NOMO-1 treated with dmso at 0.1 percent for 144 hours (cell line): ENCODE data around the gene P3H1.

Source experiments
- DNase-seq: peaks from one replicate; lab custom pipeline; 2025; ENCODE audit not compliant: unreplicated experiment; lab: John Stamatoyannopoulos, UW

P3H1 gene

DNA sequence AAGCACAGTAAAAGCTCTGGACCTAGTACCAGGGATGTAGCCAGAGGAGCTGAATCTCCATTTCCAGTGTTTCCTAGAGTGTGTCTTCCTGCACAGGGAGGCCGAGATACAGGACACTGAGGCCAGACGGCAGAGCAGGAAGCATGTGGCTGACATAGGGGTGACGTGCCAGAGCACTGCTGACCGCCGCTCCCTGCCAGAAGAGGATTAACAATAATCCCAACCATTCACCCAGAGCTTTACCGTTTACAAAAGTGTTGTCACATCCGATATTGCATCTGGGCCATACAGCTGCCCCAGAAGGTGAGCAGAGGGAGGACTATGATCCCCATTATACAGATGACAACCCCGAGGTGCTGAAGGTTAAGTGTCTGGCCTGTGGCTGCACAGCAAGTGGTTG lies 21.0 kb downstream of the P3H1 start:
- no peak for DNase-seq

DNA sequence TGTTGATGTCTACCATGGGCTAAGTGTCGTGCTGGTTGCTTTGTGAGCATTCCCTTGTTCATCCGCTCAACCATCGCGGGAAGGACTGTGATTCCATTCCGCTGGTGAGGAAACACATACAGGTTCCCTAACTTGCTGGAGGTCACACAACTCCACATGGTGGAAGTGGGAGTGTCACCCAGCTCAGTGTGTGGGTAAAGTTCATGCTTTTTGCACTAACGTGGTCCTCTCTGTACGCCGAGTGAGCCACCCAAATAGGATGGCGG lies 22.7 kb downstream of the P3H1 start:
- DNase-seq: no peak

DNA sequence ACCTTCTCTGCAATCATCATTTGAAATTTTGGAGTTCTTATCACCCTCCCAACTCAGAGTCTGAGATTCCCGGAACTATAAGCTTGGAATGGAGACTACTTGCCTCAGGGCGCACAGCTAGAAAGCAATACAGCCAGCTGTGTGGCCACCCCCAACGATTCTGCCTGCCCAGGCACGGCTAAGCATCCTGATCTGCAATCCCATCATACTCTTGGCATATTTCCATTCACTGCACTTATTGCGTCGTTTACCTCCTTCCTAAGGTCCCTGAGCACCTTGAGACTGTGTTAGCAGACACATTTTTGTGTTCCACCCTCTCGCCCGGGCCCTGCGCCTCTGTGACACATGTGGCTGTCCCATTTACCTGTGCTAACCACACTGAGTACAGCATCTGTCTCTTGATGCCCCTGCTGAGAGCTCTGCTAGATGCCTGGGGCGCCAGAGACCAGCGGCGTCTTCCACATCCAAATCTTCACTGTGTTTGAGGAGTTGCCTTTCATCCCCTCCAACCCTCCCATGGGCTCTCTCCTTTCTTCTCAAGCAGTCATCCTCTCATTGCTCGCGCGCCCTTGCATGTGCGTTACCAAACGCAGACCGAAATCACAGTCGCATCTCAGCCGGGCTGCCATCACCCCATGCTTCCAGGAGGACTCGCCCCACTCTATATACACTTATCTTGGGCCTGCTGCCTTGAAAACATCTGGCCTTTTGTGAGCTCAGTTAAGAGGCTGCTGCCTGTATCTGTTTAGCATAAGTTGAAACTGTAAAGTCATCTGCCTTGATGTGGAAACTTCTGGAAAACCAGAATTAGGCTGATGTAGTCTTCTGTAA lies 23.3 kb downstream of the P3H1 start:
- DNase-seq: no peak

DNA sequence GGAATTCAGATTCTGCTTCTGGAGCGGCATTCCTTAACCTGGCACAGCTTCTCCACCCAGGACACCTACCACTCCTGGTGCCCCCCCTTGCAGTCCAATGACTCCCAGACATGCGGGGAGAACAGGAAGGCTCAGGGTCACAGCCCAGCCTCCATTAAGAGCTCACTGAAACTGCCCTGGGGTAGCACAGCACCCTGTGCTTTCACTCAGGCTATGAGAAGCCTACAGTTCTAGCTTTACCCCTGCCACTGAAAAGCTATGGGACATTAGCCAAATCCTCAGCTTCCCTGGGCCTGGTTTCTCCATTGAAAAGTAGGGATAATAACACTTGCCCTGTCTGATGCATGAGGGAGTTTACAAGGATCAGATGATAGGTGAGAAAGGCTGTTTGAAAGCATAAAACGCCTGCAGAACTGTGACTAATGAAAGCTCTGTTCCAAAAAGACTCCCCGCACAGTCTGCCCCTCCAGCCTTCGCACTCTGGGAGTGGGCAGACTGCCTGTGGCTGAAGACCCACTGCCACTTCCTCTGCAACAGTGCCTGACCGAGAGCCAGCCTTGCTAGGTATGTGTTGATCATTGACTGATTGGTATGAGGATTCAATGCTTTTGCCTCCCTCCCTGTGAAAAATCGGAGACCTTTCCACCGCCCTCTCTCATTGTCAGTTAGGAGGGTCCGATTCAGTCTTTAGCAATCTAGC lies 24.1 kb downstream of the P3H1 start:
- no peak for DNase-seq

DNA sequence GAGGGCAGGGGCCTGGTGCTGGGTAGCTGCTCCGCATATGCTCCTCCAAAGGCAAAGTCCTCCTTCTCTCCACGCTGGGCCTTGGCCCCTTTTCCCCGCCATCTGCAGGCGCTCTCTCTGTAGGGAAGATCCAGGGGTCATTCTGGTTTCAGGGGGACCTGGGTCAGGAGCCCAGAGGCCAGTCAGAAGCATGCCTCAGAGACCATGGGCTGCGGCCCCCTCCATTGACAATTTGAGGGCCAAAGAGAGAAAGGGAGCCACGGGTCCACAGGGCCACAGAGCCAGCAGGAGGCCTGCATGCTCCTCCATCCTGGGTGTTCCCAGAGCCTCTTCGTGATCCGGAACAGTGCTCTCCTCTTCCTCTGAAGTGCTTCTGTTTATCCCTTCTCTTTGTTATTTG lies 24.7 kb downstream of the P3H1 start:
- no peak for DNase-seq

DNA sequence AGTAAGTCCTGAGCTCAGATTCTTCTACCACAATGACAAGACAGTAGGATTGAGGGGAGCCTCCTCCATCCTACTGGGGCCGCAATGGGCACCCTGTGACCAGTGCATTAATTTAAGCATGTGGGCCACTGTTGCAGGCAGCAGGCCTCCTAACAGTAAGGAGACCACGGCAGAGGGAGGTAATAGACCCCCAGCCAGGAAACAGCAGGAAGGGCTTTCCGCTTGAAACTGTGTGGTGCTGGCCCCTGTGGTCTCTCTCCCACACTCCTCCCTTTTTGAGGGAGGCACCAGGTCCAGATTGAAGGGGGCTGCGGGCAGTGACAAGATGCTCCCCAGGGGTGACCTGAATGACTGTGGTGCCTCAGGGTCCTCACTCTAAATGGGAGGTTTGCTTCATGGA lies 25.1 kb downstream of the P3H1 start:
- no peak for DNase-seq

DNA sequence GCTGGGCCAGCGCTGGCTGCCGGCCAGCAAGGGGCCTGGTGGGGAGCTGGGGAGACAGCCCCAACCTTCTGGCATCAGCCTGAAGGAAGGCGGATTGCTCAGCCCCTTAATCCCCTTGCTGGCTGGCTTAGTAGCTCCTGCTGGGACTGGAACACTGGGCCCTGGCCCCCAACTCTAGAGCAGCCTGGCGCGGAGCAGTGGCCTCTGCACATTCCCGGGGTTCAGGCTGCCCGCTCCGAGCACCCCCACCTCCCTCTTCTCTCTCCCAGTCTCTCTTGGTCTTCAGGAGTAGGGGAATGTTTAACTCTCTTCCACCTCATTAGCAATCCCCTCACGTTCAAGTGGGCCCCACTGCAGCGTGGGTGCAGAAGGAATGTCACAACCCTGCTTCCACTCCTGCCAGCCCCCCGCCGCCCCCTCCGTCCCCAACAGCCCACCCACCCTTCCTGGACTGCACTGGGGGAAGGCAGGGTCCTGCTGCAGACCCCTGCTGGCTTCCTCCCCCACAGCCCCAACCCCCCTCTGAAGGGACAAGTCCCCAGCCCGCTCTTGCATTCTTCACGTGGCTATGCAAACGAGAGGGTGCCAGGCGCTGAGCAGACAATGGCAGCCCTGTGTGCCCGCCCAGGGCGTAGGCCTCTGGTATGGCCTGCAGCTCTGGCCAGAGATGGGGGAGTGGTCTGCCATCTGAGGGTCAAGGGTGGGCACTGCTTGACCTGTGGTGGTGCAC lies 25.8 kb downstream of the P3H1 start:
- no peak for DNase-seq

DNA sequence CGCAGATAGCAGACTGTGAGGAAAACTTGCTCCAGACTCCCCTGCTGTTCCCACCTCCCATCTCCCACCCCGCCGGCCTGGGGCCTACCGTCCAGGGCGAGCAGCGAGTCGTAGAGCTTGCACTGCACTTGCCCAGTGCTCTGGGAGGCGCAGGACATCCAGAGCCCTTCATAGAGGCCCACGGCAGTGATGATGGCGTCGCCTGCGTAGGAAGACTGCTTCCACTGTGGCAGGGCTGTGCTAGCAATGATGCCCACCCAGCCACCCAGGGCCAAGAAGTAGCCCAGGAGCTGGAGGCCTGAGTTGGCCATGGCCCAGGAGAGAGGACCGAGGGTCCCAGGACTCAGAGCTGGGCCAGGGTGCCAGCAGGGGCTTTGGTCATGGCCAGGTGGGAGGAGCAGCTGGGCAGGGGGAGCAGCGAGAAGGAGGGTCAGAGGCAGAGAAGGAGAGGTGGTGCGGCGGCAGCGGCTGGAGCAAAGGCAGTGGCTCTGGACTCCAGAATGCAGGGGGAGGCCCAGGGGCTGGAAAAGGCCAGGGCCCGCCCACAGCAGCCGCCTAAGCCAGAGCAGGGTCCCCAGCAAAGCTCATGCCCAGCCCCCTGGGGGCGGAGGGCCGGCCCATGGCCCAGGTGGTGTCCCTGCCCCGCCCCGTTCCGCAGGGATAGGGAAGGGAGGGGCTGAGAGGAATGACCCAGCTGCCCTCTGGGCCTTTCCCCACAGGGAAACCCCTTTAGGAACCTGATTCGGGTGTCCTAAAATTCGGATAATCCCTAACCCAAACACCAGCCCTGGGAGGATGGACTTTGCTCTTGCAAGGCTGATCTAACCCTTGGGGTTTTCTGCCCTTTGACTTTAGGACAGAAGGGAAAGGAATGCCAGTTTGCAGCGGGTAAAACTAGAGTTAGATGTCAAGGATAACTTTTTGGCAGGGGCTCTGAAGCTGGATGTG lies 26.8 kb downstream of the P3H1 start, which contains the start of gene CLDN19:
CLDN19 (minus strand) TSS at position 484 of the 948 bp plus-strand sequence; CDS start at position 311, 173 bp downstream.
- no peak for DNase-seq

DNA sequence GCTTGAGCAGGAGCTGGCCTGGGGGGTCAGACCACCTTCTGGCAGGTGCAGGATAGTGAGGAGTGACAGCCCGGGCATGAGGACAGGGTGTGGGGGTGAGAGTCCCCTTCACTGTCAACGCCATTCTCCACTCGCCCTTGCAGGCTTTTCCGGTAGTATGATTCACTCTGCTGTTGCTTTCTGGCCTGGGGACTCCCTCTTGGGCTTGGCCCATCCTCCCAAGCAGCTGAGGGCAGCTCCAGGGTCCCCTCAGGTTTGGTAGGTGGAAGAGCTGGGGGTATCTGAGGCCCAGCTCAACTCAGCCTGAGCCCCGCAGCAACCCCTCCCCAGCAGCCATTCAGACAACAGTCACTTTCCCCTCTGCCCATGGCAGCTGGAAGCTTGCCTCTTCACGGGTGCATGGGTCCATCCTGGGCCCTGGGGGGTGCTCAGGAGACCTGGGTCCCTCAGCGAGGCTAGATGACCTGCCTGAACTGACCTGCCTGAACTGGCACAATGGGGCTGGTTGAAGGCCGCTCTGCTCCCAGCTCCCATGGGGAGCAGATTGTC lies 28.1 kb downstream of the P3H1 start:
- DNase-seq: no peak

DNA sequence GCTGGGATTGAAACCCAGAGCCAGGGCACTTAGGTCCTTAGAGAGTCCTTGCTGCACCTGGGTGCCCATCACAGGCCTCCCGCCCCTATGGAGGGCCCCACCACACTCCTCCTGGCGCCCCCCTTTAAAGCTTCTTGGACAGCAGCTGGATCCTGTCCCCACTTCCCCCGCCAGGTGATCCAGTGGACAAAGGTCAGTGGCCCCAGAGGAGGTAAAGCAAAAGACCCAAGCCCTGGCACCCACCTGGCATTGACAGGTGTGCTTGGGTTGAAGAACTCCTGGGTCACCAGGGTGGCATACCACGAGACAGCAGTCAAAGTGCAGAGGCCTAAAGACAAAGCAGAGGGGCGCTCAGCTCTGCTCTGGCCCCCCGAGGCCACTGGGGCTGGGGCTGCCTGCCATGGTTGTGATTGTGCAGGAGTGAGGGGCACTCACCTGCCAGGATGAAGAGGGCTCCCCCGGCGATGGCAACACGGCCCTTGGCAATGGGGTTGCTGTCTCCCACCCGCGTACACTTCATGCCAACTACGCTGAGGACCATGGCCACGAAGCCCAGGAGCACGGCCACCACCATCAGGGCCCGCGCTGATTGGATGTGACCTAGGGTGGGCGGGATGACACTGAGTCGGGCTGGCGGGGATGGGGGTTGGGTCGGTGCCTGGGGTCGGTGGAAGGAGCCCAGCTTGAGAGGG lies 28.7 kb downstream of the P3H1 start:
- no peak for DNase-seq

DNA sequence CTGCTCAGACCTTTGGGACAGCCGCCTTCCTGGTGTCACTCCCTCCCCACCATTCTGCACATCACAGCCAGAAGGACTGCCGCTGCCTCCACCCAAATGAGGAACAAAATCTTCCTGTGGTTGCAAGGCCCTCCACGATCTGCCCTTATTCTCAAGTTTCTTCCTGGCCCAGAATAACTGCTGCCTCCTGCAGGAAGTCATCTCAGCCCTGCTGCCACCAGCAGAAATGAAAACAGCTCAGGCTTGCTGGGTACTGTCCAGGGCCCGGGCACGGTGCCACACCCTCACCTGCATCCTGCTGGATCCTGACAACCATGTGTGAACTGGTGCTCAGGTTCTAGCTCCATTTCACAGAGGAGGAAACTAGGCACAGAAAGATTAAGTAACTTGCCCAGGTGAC lies 29.6 kb downstream of the P3H1 start:
- peak; percentile 93 for DNase-seq

DNA sequence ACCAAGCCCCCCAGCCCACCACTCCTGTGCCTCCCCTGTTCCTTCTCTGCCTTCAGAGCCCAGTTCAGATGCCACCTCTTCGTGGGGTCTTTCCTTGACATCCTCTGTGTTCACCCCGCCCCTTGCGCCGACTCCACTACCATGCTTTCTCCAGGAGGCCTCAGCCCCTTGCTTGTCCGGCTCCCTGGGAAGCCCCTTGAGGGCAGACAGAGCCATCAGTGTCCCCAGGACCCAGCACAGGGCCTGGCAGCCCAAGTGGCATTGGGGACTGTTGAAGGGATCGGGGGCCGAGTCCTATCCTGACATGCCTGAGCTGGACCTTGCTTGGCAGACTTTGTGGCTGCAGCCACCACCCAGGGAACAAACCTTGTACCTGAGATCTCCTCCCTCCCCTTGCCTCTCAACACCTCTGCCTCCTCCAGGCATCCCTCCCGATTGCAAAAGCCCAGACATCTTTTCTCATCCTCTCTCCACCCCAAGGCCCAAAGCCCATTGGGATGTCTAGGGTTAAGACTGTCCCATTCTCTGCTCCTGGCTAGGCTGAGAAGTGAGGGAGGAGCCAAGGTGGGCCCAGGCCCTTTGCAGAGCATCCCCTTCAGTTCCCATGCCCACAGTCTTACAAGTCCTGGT lies 30.1 kb downstream of the P3H1 start:
- DNase-seq: no peak

DNA sequence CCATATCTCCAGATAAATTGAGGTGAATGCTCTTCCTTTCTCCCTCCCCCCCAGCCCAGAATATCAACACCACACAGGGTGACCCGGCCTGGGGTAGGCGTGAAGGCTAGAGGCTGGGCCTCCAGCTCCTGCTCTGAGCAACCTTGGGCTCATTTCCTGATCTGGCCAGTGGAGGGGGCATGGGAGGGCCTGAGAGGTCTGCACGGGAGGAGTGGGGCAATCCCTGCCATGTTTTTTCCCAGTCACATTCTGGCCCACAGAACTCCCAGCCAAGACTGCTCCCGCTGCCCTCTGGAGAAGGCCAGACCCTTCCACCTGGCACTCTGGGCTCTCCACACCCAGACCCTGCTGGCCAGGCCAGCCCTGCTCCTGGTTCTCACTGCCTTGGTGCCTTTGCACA lies 30.7 kb downstream of the P3H1 start:
- DNase-seq: peak; percentile 33

DNA sequence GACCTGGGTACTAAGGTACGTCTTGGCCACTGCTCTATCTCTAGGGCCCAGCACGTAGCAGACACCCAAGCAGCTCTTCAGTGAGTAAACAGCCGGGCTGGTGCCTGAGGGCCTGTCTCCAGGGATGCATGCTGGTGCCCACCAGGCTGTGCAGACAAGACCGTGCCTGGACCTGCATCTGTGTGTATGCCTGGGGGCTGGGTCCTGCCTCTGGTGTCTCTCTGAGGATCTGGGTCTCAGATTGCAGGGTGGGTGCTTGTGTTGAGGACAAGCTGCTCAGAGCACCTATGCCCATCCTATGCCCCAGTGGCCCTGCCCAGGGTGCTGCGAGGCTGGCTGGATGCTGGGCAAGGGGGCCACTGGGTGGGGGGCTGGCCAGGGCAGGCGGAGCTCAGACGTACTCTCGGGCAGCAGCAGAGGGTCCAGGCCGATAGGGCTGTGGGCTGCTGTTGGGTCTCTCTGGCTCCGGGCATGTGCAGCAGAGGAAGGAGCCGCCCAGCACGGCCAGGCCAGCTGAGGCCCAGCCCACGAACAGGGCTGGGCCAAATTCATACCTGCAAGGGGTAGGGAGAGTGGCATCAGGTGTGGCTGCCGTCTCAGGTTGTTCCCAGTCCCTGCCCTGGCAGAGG lies 31.2 kb downstream of the P3H1 start:
- DNase-seq: no peak

DNA sequence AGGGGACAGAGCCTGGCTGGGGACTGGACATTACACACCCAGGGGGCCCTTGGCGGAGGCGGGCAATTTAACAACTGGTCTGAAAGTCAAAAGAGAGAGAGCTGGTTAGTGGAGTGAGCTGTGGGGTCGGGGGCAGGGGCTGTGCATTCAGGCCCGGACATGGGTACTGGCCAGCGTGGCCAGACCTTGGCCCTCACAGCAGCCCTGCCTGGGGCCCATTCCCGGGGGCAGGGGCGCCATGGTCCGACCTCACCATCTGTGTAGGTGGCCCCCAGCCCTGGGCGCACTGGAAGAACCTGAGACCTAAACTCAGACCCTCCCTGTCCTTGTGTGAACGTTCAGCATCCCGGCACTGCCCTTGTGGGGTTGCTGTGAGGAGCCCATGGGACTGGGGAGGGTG lies 31.8 kb downstream of the P3H1 start:
- DNase-seq: no peak

DNA sequence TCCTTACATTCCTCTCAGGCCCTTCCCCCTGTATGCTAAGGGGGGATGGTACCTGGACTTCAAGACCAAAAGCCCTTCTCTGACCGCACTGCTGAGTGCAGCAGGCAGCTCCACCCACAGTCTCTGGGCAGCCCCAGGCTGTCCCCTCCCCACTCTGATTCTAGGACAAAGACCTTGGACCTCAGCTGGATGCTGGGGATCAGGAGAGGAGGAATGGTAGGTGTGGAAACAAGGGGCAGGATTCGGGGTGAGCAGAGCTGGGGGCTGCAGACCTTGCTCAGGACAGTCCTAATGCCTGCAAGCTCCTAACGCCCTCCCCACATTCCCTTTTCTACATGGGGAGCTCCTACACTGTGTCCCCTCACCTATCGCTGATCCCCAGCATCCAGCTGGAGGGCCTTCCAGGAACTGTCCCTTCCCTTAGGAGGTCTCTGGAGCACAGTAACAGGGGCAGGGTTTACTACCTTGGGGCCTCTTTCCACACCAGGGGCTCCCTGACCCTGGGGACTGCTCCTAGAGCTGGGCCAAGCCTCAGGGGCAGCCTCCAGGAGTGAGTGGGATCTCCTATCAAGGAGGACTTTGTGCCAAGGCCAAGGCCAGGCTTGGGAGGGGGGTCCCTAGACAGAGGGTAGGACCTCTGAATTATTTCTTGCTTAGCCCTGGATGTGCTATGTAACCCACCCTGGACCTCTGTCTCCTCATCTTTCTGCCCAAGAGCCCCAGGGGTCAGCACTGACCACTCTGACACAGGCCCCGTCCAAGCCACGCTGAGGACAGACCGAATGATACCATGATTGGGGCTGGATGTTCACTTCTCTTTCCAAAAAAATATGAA lies 32.4 kb downstream of the P3H1 start:
- no peak for DNase-seq

DNA sequence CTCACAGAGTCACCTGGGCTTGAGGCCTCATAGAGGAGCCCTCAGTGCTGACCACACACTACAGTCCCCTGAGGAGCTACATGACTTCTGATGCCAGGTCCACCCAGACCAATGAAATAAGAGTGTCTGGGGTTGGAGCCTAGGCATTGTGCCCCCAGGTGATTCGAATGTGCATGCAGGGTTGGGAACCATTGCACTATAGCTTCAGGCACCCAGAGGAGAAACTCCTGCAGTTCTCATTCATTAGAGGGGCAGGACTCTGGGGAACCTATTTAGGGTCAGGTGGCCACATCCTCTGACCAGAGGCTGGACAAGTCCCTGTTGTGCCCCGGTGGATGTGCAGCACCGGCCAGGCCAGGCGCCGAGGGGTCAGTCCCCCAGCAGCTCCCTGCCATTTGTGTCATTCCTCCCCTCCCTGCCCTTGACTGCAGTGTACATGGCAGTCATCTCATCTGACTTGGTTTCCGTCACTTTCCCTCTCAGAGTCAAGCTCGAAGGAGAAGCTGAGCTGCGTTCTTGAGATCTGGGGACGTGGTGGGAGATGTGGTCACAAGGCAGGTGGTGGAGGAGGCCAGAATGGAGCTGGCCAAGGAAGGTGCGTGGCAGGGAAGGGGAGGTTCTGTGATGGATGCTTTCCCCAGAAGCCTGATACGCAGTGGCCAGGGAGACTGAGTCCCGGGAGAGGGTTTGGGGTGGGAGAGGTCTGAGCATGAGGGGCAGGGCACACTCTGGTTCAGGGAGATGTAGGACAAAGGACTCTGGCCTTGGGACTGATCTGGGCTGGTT lies 33.2 kb downstream of the P3H1 start:
- no peak for DNase-seq
